ENCODE results near the gene CEP135. TPM values are rescaled to one million over a fixed set of nuclear protein-coding genes. Genes with fewer than 3 reads are reported as not detected.
A peak's percentile ranks its signal among the peaks of the same experiment; 100 is the strongest.

Gene CEP135
- total and polyA plus RNA-seq, 8 donors, result 6.4 to 23.0 (median 17.6) TPM

- H3K4me1 ChIP-seq, result no peaks in the 10 kb centered on the region
- no peaks in the 10 kb centered on the region for H3K36me3 ChIP-seq
- ATAC-seq (no peak), DNase-seq (no peak)
- intact Hi-C loops (cut with DNase I), result no loop called here
- H3K4me3 ChIP-seq, result no peak overlapping the region
- no peak for TF ChIP-seq CTCF (IDR thresholded peaks at IDR 0.05)
- H3K27ac ChIP-seq, result no peak overlapping the region
- H3K27me3 ChIP-seq, result no peaks in the 10 kb centered on the region
- H3K9me3 ChIP-seq, result no peaks in the 10 kb centered on the region
These were observed 92.1 kb downstream of the CEP135 start for GRCh38 chr4:56040842-56041241.

GRCh38 chr4:56042225-56042624, 93.5 kb downstream of the CEP135 start:
- H3K4me1 ChIP-seq, result no peaks in the 10 kb centered on the region
- no peaks in the 10 kb centered on the region for H3K36me3 ChIP-seq
- no peak overlapping the region for H3K4me3 ChIP-seq
- DNase-seq, result no peak
- no peak for TF ChIP-seq CTCF (IDR thresholded peaks at IDR 0.05)
- ATAC-seq, result no peak
- no peaks in the 10 kb centered on the region for H3K9me3 ChIP-seq
- intact Hi-C loops (cut with DNase I), result no loop called here
- H3K27ac ChIP-seq, result no peak overlapping the region
- H3K27me3 ChIP-seq, result peaks cover 0 to under 1% of the 10 kb centered on the region in 2 donors

- Histone ChIP-seq H3K4me1 (peaks cover 3 to 17% of the 10 kb centered on the region in 2 donors), H3K4me3 (peak overlapping the region; percentile 38 to 53), H3K9me3 (no peaks in the 10 kb centered on the region), H3K27ac (no peak overlapping the region), H3K27me3 (peaks cover 21 to 59% of the 10 kb centered on the region in 2 donors), H3K36me3 (no peaks in the 10 kb centered on the region)
- intact Hi-C loops (cut with DNase I), result no loop called here
- ATAC-seq (no peak), DNase-seq (no peak)
- no peak for TF ChIP-seq CTCF (IDR thresholded peaks at IDR 0.05)
These were observed 99.6 kb downstream of the CEP135 start for GRCh38 chr4:56048383-56048701.

- H3K36me3 ChIP-seq, result no peaks in the 10 kb centered on the region
These were observed 100.1 kb downstream of the CEP135 start for GRCh38 chr4:56048702-56049431.

GRCh38 chr4:56050625-56051024, 101.9 kb downstream of the CEP135 start:
- intact Hi-C loops (cut with DNase I), result no loop called here
- no peak for DNase-seq
- no peak overlapping the region for H3K4me3 ChIP-seq
- no peak overlapping the region for H3K27ac ChIP-seq
- H3K36me3 ChIP-seq, result no peaks in the 10 kb centered on the region
- TF ChIP-seq CTCF (IDR thresholded peaks at IDR 0.05), result no peak
- no peaks in the 10 kb centered on the region for H3K9me3 ChIP-seq
- peaks cover 27 to 67% of the 10 kb centered on the region in 2 donors for H3K27me3 ChIP-seq
- peaks cover 3 to 17% of the 10 kb centered on the region in 2 donors for H3K4me1 ChIP-seq
- no peak for ATAC-seq

More at GRCh38 chr4:56048702-56049431, 100.1 kb downstream of the CEP135 start:
- ATAC-seq (peak; percentile 96), DNase-seq (peak; percentile 52 to 85 (median 66))
- Histone ChIP-seq H3K4me3 (peak overlapping the region; percentile 52 to 53), H3K4me1 (peaks cover 3 to 17% of the 10 kb centered on the region in 2 donors), H3K9me3 (no peaks in the 10 kb centered on the region), H3K27me3 (peaks cover 23 to 61% of the 10 kb centered on the region in 2 donors), H3K27ac (no peak overlapping the region)
- peak in 1 of 2 donors; percentile 15 for TF ChIP-seq CTCF (IDR thresholded peaks at IDR 0.05)
- intact Hi-C loops (cut with DNase I), result no loop called here
